CD4-positive, alpha-beta T cell treated with Interleukin-1 beta for 1 hour (primary cell): ENCODE results near the gene ARHGAP6.

Source experiments
- DNase-seq, 2 donors: peaks; one replicate each; pipeline ENCODE4 v3.0.0-alpha.2; 2020 to 2022

Gene ARHGAP6

DNA sequence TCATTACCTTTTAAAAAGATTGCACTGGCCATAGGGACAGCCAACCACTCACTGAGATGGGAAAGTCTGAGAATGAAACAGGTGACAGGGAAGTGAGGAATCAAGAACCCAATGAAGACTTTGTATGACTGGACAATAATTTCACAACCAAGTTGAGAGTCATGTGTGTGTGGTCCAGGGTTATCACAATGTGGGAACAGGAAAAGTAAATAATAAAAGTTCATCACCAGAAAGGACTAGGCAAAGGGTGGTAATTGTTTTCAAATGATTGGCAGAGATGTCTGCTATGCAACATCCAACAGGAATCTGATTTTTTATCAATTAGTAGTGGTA lies 243.2 kb downstream of the ARHGAP6 start:
- DNase-seq = no peak

DNA sequence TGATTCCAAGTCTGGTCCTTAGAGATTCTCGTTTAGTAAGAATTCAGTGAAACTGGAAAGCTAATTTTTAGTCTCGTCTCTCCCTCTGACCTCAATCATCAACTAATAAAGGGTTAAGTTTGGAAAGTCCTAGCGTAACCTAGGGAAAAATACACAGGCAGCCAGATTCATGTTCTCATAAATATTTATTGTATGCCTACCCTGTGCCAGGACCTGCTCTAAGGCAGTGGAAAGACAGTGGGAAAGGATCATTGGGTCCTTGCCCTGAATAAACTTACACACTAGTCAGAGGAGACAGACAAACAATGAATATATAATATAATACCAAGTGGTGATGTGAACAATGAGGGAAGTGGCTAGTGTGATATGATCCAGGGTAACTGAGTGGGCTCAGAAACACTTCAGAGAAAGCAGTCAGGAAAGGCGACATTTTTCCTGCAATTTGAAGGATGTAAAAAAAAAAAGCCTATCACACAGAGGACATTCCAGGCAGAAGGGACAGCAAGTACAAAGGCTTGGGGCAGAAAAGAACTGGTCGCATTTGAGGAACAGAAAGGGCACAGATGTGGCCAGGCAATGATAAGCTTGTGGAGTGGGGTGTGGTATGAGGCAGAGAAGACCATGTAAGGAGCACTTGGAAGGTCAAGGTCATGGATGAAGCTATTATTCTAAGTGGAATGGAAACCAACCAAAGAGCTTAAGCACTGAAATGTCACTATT lies 243.8 kb downstream of the ARHGAP6 start:
- no peak for DNase-seq

DNA sequence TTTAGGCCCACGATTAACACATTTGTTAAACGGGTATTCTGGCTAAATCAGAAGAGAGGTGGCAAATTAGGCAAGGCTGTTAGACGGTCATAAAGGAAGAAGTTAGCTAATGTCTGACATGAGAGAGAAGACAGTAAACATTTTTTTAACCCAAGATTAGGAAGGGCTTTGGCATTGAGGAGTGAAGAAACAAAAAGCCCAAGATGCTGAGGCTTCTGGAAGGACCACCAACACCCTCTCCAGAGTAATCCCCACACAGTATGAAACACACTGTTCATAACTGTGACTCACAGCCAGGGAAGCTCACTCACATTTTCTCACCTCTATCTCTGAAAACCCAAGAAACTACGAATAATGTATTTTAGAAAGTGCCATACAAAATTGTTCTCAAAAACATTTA lies 244.9 kb downstream of the ARHGAP6 start:
- DNase-seq = no peak

DNA sequence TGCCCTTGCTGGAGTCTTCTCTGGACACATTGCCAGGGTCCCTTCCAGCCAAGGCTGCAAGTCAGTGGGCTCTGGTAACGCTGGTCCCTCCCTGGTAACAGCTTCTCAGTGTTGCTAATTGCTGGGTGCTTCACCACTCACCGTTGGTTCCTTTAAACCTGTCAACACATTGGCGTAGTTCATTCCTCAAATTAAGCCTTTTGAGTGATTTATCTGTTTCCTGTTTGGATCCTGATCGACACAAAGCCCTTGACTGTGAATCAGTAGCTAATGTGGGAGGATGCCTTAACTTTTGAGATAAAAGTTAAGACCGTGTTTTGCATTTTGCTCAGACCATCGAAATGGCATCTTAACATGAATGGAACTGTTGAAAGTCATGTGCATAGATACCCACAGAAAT lies 246.6 kb downstream of the ARHGAP6 start:
- DNase-seq = no peak

DNA sequence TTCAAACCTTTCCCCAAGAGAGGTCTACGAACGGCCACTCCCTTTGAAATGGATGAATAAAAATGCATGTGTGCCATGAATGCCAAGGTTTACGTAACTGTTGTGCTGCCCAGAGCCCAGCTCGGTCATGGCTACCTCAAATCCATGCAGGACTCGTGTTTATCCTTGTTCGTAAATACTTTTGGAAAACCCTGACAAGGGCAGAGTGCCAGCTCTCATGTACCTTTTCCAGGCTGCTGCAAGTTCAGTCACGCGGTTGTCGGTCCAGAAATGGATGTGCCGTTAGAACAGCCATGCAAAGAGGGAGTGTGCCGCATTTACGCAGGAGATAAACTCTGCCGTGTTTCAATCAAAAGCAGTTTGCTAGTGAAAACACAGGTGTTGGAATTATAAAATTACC lies 249.1 kb downstream of the ARHGAP6 start:
- no peak for DNase-seq

DNA sequence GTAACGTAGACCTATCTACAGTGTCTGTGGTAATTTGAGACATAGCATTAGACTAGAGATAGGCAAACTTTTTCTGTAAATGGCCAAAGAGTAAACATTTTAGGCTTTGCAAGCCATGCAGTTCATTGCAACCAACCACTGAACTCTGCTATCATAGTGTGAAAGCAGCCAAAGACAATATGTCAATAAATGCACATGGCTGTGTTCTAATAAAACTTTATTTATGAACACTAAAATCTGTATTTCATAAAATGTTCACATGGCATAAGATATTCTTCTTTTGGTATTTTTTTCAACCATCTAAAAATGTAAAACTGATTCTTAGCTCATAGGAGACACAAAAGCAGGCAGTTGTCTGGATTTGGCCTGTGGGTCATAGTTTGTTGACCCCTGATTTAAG lies 251.6 kb downstream of the ARHGAP6 start:
- DNase-seq = no peak

DNA sequence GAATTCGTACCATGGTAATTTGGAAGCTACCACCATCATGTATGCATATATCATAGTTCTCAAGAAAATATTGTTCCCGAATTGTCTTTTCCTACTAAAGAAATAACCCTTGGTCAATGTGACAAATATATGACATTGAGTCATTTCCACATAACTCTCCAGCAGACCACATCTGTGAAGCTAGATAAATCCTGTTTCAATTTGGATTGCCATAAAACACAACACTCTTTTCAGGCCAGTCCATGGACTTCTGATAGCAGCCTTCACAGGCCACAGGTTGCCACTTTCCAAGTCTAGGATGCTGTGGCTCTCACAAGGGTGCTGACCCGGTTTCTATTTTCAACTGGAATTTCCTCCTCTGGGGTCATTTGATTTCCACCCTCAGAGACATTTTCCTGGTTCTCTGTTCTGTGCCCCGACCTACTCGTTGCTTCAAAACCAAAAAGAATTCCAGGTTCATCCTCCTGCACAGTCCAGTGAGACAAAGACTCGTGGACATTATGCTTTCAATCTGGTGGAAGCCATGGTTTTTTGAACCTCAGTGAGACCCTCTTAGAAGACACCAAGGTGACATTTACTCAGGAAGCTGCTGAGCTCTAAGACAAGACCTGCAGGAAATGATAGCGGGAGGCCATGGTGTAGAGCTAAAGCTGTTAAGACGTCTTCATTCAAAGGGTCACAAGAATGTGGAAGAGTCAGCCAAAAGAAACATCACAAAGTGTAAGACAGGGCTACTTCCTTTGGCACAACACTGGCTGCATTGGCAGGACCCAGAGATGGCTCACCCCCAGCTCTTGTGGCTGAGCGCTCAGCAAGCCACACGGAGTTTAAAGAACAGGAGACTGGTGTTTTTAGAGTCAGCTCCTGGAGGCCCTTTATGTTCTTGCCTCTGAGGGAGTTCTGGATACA lies 252.8 kb downstream of the ARHGAP6 start:
- no peak for DNase-seq

DNA sequence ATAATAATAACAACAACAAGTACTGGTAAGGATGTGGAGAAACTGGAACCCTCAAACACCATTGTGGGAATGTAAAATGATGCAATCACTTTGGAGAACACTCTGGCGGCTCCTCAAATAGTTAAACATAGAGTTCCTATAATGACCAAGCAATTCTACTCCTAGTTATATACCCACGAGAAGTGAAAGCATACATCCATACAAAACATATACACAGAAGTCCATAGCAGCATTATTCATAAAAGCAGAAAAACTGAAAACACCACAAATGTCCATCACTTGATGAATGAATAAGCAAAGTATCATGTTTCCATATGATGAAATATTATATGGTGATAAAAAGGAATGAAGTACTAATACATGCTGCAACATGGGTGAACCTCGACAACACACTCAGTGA lies 255.8 kb downstream of the ARHGAP6 start:
- DNase-seq = no peak

DNA sequence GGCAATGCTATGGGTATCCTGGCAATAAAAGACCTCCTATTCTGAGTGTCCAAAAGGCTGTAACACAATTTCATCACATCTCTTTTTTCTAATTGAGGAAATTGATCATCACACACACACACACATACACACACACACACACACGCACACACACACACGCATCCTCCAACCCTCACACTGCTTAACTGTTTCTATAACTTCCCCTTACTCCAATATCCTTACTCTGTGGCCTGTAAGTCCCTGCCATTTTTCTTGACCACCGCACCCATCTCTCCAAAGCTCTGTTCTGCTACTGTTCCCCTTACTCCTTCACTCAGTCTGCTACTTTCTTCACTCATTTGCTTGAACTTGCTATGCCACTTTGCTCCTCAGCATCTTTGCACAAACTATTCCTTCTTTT lies 256.9 kb downstream of the ARHGAP6 start:
- no peak for DNase-seq

DNA sequence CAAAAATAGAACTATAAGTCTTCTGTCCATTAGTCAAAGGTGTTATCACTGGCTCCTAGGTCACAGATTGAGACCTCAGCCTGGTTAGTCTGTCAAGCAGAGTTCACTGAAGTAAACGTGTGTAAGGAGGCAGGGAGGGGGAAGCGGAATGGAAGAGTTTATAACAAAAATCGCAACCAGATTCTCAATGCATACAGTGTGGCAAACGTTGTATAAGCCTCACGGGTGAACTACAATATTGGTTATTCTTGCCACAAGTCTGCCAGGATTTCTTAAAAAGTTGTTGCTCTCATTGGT lies 257.7 kb downstream of the ARHGAP6 start:
- DNase-seq = no peak

DNA sequence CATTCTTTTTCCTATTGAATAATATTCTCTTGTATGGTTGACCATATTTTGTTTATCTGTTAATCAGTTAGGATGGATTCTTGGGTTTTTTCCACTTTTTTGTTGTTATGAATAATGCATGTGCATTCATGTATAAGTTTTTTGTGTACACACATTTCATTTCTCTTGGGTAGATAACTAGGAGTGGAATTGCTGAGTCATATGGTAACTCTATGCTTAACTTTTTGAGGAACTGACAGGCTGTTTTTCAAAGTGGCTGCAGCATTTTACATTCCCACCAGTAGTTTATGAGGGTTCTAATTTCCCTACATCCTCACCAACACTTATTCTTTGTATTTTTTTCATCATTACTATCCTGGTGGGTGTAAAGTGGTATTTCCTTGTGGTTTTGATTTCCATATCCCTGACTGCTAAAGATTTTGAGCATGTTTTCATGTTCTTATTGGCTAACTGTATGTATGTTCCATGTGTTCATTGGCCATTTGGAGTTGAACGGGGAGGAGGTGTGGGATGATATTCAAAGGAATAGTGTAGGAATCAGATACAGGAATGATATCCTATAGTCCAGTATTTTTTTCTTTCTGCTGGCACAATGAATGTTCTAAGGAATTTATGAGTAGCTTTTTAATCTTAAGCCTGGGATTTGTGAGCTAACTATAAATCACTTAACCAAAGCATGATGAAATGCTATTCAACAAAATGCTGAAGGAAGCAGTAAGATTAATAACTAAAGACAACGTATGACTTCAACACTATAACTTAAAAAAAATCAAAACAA lies 258.2 kb downstream of the ARHGAP6 start:
- no peak for DNase-seq

DNA sequence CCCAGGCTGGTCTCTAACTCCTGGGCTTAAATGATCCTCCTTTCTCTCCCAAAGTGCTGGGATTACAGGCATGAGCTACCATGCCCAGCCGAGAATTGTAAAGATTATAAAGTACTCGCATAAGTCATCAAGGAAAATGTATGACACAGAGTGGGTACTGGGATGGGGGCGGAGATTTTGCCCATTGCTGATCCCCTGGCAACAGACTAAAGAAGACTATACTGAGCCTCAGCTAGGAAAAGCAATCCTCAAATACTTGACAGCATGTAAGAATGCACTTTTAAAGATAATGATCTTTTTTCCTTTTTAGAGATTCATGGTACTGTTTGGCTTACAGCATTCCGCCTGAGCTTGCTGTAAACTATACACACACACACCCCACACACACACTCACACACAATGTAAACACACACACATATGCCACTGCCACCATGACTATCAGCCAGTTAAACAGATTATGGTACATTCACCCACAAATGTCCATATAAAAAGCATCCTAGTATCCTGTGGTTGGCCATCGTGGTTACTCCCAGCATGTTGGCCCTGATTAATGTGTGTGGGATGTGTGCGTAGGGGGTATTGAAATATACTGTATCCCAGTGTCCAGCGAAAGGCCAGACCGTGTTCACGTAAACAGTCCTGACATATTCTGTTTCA lies 259.5 kb downstream of the ARHGAP6 start:
- no peak for DNase-seq

DNA sequence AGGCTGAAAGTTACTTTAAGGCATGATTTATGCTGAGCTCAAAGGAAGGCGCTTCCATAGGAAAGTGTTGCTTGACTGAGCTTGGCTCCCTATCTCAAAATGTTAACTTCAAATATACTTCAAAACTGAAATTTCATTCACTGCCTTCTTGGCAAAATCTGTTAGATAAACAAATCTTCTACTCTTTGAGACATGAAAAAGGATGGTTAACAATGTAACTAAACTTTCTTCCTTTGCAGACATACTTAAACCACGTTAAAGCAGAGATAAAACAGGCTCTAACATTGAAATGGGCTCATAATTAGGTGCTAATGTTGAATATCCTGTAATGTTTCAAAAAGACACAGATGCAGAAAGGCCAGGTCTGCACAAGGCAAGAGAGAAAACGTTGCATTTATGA lies 262.1 kb downstream of the ARHGAP6 start:
- no peak for DNase-seq

DNA sequence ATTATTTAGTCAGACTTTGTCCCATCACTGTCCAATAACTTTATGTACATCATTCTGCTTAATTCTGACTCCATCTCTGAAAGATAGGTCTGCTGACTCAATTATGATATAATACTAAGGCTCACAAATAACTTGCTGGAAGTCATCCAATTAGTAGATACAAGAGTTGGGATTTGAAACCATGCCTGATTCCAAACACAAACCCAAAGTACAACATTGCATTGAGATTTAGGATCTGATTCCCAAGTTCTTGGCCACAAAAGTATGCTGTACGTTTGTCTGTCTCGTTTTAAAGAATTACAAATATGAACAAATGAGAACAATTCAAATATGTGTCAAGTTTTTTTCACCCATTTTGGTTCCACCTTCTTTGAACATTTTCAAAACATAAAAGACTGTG lies 263.8 kb downstream of the ARHGAP6 start:
- DNase-seq = no peak

DNA sequence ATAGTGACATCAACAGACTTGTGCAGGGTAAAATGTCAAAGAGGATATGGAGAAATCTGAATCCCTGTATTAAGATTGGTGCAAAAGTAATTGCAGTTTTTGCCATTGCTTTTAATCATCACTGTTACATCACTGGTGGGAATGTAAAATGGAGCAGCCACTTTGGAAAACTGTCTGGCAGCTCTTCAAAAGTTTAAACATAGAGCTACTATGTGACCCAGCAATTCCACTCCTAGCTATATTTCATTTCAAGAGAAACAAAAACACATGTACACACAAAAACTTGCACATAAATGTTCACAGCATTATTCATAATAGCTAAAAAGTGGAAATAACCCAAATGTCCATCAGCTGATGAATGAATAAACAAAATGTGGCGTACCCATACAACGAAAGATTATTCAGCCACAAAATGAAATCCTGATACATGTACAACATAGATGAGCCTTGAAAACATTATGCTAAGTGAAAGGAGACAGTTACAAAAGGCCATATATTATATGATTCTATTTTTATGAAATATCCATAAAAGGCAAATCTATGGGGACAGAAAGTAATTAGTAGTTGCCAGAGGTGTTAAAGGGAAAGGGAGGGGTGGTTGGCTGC lies 266.1 kb downstream of the ARHGAP6 start:
- DNase-seq = no peak

DNA sequence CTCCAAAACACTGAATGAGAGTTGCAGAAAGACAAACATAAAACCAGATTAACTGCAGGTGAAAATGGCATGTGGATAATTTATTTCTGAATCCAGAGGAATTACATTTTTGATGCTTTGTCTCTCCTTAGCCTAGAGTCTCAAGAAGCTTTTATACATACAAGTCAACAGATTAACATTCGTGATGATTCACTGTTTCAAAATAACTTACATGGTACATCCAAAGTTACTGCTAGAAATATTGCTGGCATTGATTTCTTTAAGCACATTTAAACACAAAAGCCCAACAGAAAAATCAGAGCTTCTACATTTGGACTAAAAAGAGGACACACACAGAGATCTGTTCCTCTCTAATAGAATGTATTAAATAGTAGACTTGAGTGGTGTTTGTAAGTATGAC lies 266.9 kb downstream of the ARHGAP6 start:
- no peak for DNase-seq

DNA sequence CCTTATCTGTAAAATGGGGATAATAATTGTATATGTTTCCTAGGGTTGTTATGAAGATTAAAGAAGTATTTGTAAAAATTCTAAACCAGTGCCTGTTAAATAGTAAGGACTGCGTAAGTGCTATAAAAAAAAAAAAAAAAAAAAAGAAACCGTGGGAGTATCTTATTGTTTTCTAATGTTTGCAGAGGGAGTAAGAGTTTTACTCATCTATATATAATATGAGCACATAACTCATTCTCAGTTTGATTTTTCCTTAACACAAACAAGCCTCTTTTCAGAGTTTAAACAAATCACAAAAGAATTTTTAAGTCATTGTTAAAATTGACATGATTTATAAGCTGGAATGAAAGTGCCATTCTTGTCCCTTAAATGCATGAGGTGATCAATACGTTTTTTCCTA lies 267.6 kb downstream of the ARHGAP6 start:
- no peak for DNase-seq

DNA sequence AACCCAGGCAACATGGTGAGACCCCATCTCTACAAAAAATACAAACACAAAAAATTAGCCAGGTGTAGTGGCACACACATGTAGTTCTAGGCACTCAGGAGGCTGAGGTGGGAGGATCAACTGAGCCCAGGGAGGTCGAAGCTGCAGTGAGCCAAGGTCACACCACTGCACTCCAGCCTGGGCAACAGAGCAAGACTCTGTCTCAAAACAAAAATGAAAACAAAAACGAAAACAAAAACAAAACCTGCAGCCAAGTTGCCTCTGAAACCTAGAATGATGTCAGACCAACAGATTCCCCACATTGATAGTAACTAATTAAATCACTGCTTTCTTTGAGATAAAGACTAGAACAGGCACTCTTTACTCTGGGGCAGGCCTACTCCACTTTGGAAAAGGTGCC lies 268.0 kb downstream of the ARHGAP6 start:
- DNase-seq = no peak

DNA sequence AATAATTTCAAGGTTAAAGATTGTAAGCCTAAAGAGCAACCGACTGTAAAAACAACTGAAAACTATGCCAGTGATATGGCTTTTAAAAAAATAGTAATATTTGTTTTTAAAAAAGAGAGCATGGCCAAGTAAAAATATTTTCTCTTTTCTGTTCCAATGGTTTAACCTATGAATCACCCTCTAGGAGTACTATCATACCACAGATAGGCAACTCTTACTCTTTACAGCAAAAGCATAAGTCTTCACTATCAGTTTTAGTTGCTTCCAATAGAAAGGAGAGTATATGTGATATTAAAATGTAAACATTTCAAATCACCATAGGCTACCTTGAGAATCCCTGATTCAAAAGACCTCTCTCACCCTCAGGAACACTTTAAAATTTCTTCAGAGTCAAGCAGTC lies 269.9 kb downstream of the ARHGAP6 start:
- no peak for DNase-seq

DNA sequence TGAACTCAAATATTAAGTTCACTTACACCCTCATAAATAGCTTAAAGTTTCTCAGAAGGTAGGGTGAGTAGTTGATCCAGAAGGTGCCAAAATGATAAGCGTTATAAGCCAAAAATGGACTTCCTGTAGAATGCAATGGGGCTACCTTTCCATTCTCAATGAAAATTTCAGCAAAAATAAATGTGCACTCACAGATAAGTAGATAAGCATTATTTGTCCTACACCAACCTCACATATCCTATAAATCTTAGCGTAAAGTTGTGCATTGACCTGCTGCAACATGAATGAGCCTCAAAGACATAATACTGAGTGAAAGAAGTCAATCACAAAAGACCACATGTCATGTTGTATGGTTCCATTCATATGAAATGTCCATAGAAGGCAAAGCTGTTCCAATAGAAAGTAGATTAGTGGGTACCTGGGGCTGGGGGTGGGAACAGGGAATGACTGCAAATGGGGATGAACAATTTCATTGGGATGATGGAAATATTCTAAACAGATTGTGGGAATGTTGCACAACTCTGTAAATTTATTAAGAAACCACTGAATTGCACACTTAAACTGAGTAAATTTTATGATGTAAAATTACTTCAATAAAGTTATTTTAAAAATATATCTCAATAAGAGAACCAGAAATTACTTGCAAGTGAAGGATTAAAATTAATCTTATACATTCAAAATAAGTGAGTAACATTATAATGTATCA lies 271.6 kb downstream of the ARHGAP6 start:
- no peak for DNase-seq

DNA sequence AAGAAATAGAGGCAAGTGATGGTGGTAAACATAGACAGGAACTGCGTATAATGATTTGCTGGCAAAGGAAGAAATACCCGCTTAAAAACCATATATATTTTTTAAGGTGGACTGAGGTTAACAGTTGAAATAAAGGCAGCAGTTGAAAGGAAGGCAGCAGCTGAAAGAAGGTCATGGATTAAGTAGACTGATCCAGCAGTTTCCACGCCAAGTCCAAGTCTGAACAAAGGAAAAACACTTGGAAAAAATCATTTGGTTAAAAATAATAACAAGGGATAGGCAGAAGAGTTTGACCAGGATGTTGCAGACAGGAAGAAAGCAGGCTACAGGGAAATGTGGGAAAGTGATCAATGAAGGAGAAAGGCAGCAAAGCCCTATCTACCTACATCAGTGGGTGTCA lies 278.9 kb downstream of the ARHGAP6 start:
- DNase-seq = no peak

DNA sequence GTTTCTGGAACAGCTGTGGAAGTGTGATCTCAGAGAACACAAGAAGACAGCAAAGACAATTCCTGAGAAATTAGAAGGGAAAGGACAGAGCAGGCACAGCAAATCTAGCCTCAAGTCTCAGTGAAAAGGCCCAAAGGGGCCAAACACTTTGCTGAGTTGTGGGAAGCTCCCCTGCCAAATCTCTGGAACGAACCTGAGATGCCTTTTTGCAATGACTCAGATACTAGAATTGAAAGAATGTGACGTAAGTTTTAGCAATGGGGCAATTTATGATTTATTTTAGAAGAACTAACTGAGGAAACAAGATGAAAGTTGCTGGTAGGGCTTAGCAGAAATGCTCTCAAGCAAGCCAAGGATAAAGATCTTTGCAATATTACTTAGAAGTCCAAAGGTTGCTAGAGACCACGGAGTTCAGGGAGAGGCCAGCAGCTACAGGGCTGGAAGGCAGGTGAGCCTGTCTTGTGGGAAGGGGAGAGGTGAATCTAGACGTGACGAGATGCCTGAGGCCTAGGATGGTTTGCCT lies 279.7 kb downstream of the ARHGAP6 start:
- DNase-seq = no peak
